Endometrial microvascular endothelial cells (primary cell): ENCODE results near the gene SLC27A1. TPM values are rescaled to one million over a fixed set of nuclear protein-coding genes. Genes with fewer than 3 reads are reported as not detected.
"Not testable (repeated sequence)": the region's sequence is repeated elsewhere in the genome, so short reads cannot be mapped to it uniquely, and the experiment has no call there.

Experiments
- in situ Hi-C: cut with HindIII; loops from 2 replicates; pipeline ENCODE4 v1.10.0; 2017; ENCODE audit warnings: low sequenced_read_pairs, low pct_unique_long_range_greater_than_20kb; ENCODE audit errors: inconsistent ontology term
- total RNA-seq: library from RNA; depleted of rRNA; stranded (reverse); fragments of >200 nt; gene quantifications from one replicate; pipeline ENCODE4 v1.2.3, GENCODE V29; 2015; ENCODE audit errors: inconsistent ontology term

Gene SLC27A1
- total RNA-seq, 1 donor from 2014 or later: 7.5 TPM

- in situ Hi-C loops: no loop called here
These were observed 32.9 kb downstream of the SLC27A1 start for GRCh38 chr19:17503240-17503639.

DNA sequence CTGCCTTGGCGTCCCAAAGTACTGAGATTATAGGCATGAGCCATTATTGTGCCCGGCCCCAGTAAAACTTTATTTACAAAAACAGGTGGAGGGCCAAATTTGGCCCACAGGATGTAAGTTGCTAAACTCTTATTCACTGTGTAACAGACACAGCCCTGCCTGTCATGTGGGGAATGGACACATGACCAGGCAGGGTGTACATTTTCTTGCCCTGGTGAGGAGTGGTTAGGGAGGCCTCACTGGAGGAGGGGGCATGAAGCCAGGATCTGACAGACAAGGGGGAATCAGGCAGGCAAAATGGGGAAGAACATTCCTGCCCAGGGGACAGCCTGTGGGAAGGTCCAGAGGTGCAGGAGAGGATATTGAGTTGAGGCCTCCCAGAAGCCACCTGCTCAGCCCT is 33.7 kb downstream of the SLC27A1 start:
- in situ Hi-C loops: no loop called here

DNA sequence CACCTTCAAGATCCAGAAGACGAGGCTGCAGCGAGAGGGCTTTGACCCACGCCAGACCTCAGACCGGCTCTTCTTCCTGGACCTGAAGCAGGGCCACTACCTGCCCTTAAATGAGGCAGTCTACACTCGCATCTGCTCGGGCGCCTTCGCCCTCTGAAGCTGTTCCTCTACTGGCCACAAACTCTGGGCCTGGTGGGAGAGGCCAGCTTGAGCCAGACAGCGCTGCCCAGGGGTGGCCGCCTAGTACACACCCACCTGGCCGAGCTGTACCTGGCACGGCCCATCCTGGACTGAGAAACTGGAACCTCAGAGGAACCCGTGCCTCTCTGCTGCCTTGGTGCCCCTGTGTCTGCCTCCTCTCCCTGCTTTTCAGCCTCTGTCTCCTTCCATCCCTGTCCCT is 34.1 kb downstream of the SLC27A1 start:
- in situ Hi-C loops: no loop called here

DNA sequence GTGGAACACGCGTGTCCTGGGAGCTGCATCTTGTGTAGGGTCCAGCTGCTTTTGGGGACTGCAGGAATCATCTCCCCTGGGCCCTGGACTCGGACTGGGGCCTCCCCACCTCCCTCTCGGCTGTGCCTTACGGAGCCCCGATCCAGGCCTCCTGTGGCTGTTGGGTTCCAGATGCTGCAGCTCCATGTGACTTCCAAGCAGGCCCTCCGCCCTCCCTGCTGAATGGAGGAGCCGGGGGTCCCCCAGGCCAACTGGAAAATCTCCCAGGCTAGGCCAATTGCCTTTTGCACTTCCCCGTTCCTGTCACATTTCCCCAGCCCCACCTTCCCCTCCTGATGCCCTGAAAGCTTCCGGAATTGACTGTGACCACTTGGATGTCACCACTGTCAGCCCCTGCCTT is 34.9 kb downstream of the SLC27A1 start:
- in situ Hi-C loops: no loop called here

DNA sequence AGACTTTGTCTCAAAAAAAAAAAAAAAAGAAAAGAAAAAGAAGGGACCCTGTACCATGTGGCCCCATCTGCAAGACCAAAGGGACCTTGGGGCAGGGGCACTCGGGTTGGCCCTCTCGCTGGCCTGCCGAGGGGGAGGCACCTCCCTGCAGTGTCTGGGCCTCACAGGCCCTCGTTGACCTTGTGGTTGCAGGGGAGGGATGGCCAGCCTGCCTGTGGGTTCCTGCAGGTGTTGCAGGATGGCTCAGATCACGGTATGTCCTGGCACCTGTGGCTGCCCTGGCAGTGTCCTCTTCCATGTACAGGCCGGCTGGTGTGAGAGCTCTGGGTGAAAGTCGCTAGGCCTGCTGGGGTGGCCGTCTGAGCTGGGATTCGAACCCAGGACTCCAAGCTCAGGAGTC is 36.4 kb downstream of the SLC27A1 start:
- in situ Hi-C loops: no loop called here

DNA sequence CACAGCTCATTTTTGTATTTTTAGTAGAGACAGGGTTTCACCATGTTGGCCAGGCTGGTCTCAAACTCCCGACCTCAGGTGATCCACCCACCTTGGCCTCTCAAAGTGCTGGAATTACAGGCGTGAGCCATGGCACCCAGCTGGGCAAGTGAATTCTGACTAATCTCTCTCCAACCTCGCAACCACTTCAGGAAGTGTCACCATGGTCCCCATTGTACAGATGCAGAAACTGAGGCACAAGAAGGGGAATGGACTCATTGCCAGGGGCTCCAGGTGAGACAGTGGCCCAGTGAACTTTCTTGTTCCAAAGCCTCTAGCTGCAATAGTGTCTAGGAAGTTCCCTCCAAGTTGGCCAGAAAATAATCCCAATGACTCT is 38.2 kb downstream of the SLC27A1 start:
- in situ Hi-C loops: not testable (repeated sequence)

DNA sequence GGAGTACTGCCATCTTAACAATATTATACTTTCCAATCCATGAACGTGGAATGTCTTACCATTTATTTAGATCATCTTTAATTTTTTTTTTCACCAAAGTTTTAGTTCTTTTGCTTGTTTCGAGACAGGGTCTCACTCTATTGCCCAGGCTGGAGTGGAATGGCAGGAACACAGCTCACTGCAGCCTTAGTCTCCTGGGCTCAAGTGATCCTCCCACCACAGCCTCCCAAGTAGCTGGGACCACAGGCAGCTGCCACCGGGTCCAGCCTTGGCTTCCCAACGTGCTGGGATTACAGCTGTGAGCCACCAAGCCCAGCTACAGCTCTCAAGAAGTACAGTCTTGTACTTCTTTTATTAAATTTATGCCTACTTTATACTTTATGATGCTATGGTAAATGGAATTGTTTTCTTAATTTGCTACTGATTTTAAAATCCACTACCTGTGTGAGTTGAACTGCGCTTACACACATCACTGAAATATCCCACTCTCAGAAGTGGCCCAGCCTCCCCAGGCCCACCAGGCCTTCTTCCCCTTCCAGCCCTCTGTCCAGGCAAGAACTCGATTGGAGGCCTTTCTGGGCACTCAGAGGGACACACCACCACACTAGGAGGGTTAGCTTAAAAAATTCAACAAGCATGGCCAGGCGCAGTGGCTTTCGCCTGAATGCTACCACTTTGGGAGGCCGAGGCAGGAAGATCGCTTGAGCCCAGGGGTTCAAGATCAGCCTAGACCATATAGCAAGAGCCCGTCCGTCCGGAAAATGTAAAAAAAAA is 40.1 kb downstream of the SLC27A1 start:
- in situ Hi-C loops: no loop called here

DNA sequence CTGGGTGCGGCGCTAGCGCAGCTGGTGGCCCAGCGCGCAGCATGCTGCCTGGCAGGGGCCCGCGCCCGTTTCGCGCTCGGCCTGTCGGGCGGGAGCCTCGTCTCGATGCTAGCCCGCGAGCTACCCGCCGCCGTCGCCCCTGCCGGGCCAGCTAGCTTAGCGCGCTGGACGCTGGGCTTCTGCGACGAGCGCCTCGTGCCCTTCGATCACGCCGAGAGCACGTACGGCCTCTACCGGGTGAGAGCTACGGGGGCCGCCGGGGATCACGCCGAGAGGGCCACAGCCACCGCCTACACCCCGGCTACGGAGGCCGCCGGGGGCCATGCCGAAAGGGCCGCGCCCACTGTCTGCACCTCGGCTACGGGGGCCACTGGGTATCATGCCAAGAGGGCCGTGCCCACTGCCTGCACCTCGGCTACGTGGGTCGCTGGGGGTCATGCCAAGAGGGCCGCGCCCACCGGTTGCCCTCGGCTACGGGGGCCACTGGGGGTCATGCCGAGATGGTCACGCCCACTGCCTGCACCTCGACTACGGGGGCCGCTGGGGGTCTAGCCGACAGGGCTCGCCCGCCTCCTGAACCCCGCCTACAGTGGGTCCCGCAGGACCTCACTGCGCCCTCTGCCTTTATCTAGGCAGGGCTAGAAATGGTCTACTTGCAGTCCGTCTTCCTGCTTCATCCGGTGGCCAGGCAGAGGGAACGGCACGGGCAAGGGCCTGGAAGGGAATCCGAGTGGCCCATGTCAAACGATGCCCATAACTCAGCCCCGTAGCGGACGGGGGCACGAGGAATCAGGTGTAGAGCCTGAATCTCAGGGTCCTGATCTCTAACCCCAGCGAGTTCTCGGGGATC is 41.6 kb downstream of the SLC27A1 start:
- in situ Hi-C loops: no loop called here

GRCh38 chr19:17512574-17512939 is 42.2 kb downstream of the SLC27A1 start:
- in situ Hi-C loops: no loop called here

DNA sequence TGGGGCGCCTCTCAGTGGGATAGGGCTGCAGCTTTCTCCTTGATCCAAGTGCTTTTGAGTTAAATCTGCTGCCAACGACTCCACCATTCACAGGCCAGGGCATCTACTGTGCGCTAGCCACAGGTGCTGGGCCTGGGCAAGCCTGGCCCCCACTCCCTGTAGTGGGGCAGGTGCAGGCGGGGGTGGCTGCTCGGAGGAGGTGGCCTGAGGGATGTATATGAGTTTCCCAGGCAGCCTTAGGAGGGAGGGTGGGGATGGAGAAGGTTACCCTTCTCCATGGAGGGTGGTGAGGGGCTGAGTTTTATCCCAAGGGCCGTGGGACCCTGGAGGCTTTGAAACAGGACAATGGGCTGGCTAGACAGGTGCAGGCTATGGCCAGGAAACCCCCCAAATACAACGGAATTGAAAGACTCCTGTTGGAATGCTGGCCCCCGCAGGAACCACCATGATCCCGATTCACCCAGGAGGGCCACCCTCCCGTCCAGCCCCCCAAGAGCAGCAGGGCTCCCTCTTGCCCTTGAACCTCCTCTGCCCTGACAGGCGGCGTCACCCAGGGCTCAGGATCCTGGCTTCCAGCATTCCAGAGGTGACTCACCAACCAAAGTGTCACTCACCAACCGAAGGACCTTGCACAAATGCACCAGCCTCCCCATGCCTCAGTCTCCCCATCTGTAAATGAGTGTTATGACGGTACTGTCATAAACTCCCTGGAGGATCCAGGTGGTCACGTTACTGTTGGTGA is 45.3 kb downstream of the SLC27A1 start:
- in situ Hi-C loops: no loop called here

GRCh38 chr19:17517898-17518297 is 47.6 kb downstream of the SLC27A1 start:
- in situ Hi-C loops: no loop called here

DNA sequence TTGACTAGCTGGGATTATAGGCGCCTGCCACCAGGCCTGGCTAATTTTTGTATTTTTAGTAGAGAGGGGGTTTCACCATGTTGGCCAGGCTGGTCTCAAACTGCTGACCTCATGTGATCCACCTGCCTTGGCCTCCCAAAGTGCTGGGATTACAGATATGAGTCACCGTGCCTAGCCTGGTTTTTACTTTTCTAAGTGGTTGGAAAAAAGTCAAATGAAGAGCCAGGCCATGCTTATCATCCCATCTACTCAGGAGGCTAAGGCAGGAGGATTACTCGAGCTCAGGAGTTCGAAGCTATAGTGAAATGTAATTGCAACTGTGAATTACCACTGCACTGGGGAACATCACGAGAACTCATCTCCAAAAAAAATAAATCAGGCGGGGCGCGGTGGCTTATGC is 48.3 kb downstream of the SLC27A1 start:
- in situ Hi-C loops: not testable (repeated sequence)

DNA sequence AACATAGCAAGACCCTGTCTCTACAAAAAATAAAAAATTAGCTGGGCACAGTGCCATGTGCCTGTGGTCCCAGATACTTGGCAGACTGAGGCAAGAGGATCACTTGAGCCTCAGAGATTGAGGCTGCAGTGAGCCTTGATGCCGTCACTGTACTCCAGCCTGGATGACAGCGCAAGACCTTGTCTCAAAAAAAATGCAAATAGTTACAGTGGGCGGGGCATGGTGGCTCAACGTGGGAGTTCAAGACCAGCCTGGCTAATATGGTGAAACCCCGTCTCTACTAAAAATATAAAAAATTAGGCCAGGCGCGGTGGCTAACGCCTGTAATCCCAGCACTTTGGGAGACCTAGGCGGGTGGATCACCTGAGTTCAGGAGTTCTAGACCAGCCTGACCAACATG is 49.6 kb downstream of the SLC27A1 start:
- in situ Hi-C loops: no loop called here

DNA sequence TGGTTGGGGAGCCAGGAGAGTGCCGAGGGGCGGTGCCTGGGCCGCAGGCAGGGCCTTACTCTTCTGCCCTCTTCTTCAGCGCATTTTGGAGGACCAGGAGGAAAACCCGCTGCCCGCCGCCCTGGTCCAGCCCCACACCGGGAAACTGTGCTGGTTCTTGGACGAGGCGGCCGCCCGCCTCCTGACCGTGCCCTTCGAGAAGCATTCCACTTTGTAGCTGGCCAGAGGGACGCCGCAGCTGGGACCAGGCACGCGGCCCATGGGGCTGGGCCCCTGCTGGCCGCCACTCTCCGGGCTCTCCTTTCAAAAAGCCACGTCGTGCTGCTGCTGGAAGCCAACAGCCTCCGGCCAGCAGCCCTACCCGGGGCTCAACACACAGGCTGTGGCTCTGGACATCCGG is 50.5 kb downstream of the SLC27A1 start:
- in situ Hi-C loops: no loop called here

DNA sequence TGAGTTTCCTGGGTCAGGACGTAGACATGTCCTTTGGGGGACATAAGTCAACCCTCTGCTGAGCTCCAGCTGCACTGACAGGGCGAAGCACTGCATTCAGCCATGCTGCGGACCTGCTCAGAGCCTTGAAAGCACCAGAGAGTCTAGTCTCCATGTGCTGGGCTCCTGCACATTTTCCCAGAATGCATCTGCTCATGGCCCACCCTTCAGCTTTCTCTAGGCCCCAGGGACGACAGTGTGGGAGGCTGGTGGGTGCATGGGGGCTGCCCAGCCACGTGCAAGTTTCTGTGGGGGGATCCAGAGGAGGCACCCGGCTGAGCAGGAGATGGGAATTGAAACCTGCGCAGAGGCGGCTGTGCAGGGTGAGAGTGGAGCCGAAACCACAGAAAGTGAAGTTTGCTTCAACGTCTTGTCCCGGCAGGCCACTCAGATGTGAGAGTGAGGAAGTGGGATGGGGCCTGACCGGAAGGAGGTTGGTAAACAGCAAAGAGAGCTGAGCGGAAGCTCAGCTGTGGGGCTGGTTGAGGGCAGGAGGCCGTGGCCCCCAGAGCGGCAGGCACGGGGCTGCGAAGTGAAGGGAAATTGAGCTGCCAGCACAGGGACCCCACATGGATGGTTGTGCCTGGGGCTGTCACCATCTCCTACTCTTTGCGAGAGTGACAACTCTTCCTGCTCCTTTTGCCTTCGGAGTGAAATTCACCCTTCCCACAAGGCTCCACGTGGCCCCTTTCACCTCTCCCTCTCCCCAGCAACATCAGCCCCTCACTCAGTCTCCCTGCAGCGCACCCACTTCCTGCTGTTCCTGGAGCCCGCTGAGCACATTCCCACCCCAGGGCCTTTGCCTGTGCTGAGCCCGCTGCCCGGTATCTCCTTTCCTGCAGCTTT is 52.9 kb downstream of the SLC27A1 start:
- in situ Hi-C loops: no loop called here

- in situ Hi-C loops: no loop called here
These were observed 54.3 kb downstream of the SLC27A1 start for GRCh38 chr19:17524651-17525050.

DNA sequence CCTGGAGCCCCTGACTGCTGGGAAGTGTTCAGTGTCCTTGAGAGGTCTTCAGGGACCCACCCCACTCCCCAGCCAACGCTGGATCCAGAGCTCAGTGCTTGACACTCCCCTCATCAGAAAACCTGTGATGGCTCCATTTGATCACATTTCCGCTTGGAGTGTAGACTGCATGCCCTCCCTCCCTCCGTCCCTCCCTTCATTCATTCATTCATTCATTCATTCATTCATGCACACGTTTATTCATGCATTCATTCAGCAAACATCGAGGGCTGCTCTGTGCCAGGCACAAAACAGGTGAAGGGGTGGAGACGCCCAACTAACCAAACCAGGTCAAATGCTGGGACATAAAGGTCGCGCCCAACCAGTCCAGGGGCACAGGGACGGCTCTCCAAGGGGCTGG is 54.8 kb downstream of the SLC27A1 start:
- in situ Hi-C loops: no loop called here

DNA sequence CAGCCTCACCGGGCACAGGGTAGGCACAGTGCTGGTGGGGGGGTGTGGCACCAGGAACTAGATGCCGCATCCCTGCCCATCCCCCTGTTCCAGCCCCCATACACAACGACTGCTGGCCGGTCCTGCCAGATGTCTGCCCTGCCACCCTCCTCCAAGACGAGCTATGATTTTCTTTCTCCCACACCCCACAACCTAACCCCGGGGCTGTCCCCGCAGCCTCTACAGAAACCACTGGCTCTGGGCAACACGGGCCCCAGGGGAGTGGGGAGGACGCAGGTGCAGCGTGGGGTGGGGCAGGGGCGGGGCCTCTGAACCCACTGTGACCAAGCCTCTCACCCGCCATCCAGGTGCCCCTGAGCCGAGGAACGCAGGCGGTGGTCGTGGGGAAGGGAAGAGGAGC is 56.6 kb downstream of the SLC27A1 start:
- in situ Hi-C loops: no loop called here

GRCh38 chr19:17527326-17527725 is 57.0 kb downstream of the SLC27A1 start:
- in situ Hi-C loops: no loop called here
